ENCODE results near the gene CCDC85C.
A peak's percentile ranks its signal among the peaks of the same experiment; 100 is the strongest.

CCDC85C gene

DNA sequence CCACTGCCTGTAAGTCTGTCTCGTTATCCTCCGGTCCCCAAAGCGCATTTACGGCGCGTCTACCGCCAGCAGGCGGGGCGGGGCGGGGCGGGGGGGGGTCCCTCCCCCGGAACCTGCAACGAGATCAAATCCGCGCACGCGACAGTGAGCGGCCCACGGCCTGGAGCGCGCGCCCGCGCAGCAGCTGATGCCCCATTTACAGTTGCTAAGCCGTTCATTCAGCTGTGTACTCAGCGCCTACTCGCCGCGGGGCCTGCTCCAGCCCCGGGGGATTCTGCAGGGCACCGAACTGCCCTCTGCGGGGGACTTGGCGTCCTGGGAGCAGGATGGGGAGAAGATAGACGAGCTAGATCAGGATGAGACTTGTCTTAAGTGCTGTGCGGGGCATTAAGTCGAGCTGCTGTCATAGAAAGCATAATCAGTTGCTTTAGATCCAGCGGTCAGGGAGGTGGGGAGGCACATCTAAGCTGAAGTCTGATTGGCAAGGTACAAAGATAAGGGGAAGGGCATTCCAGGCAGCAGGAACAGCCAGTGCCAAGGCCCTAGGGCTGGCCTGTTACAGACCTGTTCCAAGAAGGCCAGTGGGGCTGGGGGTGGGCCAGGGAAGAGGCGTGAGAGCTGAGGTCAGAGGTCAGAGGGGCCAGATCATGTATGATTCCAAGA, 1.4 kb upstream of the CCDC85C start:
- peak; percentile 51 to 70 (median 55) for DNase-seq (ENCODE audit: low read depth in 3 of 3)

DNA sequence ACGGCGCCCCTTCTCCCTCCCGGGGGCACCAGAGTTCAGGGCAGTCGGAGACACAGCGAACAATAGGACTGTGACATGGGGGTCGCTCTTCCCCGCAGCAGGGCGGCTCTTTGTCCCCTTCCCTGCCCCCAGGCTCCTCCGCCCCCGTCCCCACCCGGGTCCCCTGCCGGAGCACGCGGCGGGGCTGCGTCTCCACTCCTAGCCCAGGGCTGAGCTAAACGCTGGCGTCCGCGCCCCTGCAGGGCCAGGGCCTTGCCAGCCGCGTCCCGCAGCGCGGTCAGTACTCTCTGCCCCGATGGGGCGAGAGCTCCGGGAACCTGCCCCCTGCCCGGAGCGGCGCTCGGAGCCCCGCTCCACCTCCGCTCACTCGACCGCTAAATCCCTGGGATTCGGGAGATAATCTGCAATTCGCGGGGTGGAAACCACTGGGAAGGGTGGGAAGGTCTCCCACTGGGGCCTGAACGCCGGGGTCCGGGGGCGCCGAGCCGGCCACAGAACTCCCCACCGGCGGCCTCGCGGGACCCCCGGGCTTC, 825 bp upstream of the CCDC85C start:
- DNase-seq (ENCODE audit: low read depth in 3 of 3): no peak

DNA sequence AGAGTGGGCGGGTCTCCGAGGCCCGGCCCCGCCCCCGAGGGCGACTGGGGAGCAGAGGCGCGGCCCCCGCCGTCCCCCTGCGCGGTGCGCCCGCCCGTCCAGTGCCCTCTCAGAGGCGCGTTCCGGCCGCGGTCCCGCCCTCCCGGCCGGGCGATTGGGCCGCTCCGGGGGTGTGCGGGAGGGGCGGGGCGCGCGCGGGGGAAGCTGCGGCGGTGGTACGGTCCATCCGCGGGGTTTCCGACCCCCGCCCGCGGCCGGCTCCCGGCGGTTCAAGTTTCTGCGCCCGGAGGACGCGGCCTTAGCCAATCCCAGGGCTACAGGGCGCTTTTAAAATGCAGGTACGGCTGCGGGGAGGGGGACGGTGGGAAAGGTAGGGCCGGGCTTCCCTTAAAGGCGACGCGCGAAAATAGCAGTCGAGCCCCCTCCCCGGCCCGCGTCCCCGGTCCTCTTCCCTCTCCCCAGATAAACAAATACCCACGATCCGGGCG, 315 bp upstream of the CCDC85C start:
- DNase-seq (ENCODE audit: low read depth in 3 of 3): peak; percentile 77 to 90 (median 83)

- no peak for DNase-seq (ENCODE audit: low read depth in 3 of 3)
Measured at GRCh38 chr14:99602788-99603415, 1.1 kb downstream of the CCDC85C start.

DNA sequence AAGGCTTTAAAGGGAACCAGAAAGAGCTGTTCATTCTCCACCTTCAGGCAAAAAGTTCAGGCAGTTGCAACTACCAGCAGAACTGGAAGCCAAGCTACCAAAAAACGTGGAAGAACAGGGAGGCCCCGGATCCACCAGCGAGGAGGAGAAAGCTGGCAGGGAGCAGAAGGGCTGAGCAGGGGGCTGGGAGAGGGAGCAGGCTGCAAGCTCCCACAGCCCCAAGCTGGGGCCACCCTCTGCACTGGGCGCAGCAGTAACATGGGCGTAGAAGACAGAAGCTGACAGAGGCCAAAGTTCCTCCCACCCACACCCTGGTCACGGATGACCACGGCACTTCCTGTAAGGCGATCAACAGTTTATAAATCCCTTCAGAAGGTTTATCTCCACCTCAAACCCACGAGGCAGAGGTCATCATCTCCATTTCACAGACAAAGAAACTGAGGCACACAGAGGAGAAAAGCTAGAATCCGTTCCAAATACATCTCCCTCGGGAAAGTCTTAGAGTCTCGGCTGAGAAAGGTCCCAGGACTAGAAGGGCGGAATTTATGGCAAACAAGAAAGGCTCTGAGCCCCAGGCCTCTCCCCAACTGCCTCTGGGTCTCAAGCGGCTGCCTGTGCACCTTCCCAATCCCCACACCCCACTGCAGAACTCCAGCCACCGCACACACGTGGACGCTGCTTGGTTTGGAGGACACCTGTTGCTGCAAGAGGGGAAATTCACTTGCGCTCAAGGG, 1.8 kb downstream of the CCDC85C start:
- DNase-seq (ENCODE audit: low read depth in 3 of 3): no peak

DNA sequence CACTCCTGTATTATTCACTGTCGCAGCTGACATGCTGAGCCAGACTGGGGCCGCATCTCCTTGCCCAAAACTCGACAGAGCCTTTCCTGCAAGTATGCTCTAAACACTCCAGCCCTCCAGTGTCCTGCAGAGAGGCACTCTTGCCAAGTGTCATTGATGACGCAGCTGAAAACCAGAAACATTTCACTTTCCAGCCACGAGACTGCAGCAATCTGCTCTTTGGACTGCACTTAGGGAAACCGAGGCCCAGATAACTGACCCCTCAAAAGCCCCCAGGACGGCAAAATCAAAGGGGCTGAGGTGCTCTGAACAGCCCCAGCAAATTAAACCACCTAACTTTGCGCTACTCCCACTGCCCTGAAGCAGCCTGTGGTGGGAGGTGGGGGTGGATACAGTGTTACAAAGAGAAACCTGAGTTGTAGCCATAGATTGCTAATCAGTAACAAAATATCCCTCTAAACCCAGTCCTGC, 2.6 kb downstream of the CCDC85C start:
- DNase-seq (ENCODE audit: low read depth in 3 of 3): no peak

- DNase-seq (ENCODE audit: low read depth in 3 of 3): no peak
Measured at GRCh38 chr14:99600232-99600888, 3.6 kb downstream of the CCDC85C start.

- DNase-seq (ENCODE audit: low read depth in 3 of 3): no peak
Measured at GRCh38 chr14:99599393-99599792, 4.6 kb downstream of the CCDC85C start.

DNA sequence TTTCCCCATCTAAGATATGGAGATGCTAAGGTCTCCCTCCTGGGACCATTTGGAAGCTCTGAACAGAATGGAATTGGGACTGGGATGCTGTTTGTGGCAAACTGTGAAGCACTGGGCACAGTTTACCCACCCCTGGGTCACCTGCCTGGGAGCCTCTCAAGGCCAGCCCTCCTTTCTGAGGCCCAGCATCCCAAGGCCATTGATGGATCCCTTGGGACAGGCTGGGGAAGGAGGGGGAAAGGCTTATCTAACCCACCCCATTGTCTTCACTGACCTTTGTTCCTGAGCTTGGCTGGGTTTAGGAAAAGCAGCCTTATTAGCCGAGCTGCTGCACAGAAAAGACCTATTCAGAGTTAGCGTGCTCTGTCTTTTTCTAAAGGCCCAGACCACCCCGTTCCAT, 5.2 kb downstream of the CCDC85C start:
- DNase-seq (ENCODE audit: low read depth in 3 of 3): no peak

- DNase-seq (ENCODE audit: low read depth in 3 of 3): no peak
Measured at GRCh38 chr14:99597911-99598600, 6.0 kb downstream of the CCDC85C start.

GRCh38 chr14:99596772-99597171, 7.2 kb downstream of the CCDC85C start:
- no peak for DNase-seq (ENCODE audit: low read depth in 3 of 3)

GRCh38 chr14:99596071-99596627, 7.9 kb downstream of the CCDC85C start:
- no peak for DNase-seq (ENCODE audit: low read depth in 3 of 3)

DNA sequence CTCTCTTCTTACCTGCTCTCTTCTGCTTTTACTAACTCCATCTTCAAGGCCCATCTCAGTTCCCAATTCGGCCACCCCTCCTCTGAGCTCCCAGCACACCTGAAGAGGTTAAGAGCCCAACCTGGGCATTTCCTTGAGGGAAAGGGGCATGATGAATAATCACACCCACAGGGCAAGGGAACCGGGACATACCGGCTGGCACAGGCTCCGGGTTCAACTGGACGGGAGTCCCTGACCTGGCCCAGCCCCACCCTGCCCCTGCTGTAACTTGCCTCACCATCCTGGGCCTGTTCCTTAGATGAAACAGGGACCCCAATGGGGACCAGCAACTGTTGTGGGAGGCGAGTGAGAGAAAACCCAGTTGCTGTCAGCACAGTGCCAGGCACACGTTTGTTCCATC, 8.5 kb downstream of the CCDC85C start:
- no peak for DNase-seq (ENCODE audit: low read depth in 3 of 3)

DNA sequence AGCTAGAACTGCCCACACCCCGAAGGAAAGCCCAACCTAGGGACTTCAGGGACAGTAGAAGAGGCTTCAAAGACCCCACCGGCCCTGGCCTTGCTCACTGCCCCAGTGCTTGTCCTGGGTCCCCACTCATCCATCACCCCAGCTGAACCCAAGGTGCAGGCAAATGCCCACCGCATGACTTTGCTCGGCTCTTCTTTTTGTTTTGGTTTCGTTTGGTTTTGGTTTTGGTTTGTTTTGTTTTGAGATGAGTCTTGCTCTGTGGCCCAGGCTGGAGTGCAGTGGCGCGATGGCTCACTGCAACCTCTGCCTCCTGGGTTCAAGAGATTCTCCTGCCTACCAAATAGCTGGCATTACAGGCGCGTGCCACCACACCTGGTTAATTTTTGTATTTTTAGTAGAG, 9.0 kb downstream of the CCDC85C start:
- peak in 2 of 3 experiments; percentile 11 to 29 for DNase-seq (ENCODE audit: low read depth in 3 of 3)

DNA sequence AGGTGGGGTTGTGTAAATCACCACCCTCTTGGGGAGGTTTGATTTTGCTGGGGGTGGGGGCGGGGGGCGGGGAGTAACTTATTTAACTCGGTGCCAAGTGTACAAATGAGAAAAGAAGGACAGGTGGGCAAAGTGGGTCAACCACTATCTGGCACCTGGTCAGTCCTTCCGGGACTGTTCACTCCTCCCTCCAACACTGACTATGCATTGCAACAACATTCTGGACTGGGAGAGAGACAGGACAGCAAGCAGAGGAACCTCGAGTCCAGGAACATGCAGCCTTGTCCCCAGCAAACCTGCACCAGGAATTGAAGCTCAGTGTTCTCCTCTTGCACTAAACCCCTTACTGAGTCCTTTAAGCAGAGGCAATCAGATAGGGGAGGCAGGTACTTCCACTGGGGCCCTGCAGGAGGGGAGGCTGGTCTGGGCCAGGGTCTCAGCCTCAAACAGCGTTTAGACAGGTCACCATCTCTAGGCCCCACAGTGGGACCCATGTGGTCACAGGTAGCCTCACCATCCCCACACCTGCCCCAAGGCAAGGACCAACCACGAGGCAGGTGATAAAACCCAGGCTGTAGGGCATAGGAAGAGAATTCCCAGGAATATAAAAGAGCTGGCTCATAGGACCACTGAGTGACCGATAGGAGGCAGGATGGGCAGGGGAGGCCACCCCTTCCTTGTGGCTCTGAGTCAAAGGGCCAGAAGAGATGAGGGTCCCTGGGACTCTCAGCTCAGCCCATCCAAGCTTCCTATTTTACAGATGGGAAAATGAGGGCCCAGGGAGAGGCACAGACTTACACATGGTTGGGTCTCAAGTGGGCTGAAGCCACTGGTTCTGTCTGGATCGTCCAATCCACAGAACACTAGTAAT, 9.8 kb downstream of the CCDC85C start:
- no peak for DNase-seq (ENCODE audit: low read depth in 3 of 3)

- no peak for DNase-seq (ENCODE audit: low read depth in 3 of 3)
Measured at GRCh38 chr14:99592933-99593753, 10.9 kb downstream of the CCDC85C start.

DNA sequence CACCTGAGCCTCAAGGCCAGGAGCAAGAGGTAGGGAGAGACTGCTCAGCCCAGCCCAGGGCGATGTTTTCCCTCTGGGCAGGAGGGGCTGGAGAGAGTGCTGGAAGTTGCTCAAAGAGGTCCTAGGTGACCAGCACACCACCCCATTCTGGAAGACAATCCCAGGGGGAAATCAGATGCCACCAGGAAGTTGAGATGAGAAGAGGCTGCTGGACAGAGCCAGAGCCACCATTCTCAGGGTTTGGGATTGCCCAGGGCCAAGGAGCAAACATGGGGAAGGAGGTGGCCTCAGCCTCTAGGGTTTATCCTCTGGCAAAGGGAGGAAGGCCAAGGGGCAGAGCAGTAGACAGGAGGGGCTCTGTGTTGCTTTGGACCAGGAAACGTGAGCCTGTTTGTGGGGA, 11.6 kb downstream of the CCDC85C start:
- no peak for DNase-seq (ENCODE audit: low read depth in 3 of 3)

DNA sequence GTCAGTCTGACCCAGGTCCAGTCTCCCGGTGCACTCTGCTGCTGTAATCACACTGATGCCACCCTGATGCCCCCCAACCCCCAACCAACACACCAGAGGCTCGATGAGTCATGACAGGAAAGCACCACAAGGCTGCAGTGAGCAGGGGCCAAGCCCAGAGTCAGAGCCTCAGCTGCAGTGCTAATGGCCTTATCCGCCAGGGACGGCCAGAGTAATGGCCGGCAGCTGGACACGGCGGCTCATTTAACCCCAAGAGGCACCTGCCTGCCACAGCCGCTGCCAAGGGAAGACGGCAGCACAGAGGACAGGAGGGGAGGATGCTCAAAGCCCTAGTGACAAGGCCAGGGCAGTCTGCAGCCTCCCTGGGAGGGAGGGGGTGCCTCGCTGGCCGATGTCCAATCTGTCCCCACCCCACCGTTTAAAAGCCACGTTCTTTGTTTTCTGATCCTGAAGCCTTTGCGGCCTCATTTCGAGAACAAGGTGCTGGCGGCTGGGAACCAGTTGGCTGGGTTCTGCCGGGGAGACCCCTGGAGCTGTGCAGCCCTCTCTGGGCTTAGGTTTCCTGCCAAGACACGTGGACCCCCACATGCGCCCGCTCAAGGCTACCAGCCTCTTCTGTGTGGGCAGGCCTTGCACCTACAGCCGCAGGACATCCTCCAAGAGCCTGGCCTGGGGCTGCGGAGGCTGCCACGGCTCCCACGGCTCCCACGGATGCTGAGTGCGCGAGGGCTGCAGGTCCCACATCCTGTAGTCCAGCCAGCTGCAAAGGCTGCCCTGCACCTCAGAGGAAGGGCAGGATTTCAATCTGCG, 13.1 kb downstream of the CCDC85C start:
- no peak for DNase-seq (ENCODE audit: low read depth in 3 of 3)

All from stimulated activated CD4-positive, alpha-beta T cell treated with anti-CD3 and anti-CD28 coated beads, TNF-alpha, amount 100 ng/mL, for 24 hours (primary cell).